ENCODE measurements around the gene AOPEP. TPM values are rescaled to one million over a fixed set of nuclear protein-coding genes. Genes with fewer than 3 reads are reported as not detected.
A peak's percentile ranks its signal among the peaks of the same experiment; 100 is the strongest.

AOPEP gene
- total and polyA plus RNA-seq, 2 of the 13 experiments (the other 11 are each of a cell fraction or from before 2014, with no cell fraction given), result 22.2 to 41.6 TPM

DNA sequence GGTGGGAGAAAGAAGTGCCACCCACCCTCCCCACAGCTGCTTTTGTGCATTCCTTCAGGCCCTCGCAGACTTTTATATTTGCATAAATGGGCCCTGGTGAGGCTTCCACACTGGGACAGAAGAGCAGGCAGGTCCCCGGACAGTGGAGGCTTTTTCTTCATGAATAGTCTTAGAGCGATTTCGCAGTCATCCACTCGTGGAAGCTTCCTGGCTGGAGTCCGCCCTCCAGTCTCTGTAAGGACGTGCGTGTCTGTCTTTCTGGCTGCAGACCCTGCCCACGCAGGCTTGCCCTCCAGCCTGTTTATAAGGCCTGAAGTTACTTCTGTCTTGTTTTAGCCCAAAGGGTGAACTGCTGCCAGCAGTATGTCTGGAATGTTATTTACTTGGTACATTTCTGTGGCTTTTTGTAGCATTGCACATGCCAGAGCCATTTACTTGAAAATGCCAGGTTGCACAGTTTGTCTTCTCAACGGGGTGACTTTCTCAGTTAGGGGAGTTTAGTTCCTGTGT, 195.7 kb downstream of the AOPEP start (continued):
- TF ChIP-seq MTERF4 (CRISPR knock-in tag; IDR thresholded peaks at IDR 0.05) (no peak), ZNF30 (CRISPR knock-in tag; IDR thresholded peaks at IDR 0.05) (no peak), MZF1 (CRISPR knock-in tag; IDR thresholded peaks at IDR 0.05; ENCODE audit: borderline replicate concordance) (no peak), SNAI1 (CRISPR knock-in tag; IDR thresholded peaks at IDR 0.05; ENCODE audit: borderline replicate concordance) (no peak), ZNF562 (CRISPR knock-in tag; IDR thresholded peaks at IDR 0.05; ENCODE audit: borderline replicate concordance) (no peak), ZNF558 (CRISPR knock-in tag; IDR thresholded peaks at IDR 0.05; ENCODE audit: borderline replicate concordance) (no peak), ZNF224 (CRISPR knock-in tag; IDR thresholded peaks at IDR 0.05) (no peak), ZSCAN22 (CRISPR knock-in tag; IDR thresholded peaks at IDR 0.05) (no peak), PAF1 (CRISPR knock-in tag; IDR thresholded peaks at IDR 0.05) (no peak), FUBP1 (CRISPR knock-in tag; IDR thresholded peaks at IDR 0.05; ENCODE audit: borderline replicate concordance) (no peak), ZNF678 (CRISPR knock-in tag; IDR thresholded peaks at IDR 0.05) (no peak), NFIB (CRISPR knock-in tag; IDR thresholded peaks at IDR 0.05; ENCODE audit: borderline replicate concordance) (no peak), KLF15 (CRISPR knock-in tag; IDR thresholded peaks at IDR 0.05; ENCODE audit: borderline replicate concordance) (no peak), ZNF468 (CRISPR knock-in tag; IDR thresholded peaks at IDR 0.05) (no peak), ATF7 (IDR thresholded peaks at IDR 0.05) (no peak), ATF7 (CRISPR knock-in tag; IDR thresholded peaks at IDR 0.05) (no peak), FOXM1 (CRISPR knock-in tag; IDR thresholded peaks at IDR 0.05) (no peak), JDP2 (CRISPR knock-in tag; IDR thresholded peaks at IDR 0.05; ENCODE audit: borderline replicate concordance) (no peak), ZNF563 (CRISPR knock-in tag; IDR thresholded peaks at IDR 0.05) (no peak), CEBPB (IDR thresholded peaks at IDR 0.05; ENCODE audit: borderline replicate concordance, low read depth, low read length) (peak; percentile 44), ZBTB7B (CRISPR knock-in tag; IDR thresholded peaks at IDR 0.05) (no peak)
- TF ChIP-seq, protein P1, sequence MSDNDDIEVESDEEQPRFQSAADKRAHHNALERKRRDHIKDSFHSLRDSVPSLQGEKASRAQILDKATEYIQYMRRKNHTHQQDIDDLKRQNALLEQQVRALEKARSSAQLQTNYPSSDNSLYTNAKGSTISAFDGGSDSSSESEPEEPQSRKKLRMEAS (IDR thresholded peaks at IDR 0.05), result no peak; the same call in 1 of the 2 replicates
- TF ChIP-seq, protein P2, sequence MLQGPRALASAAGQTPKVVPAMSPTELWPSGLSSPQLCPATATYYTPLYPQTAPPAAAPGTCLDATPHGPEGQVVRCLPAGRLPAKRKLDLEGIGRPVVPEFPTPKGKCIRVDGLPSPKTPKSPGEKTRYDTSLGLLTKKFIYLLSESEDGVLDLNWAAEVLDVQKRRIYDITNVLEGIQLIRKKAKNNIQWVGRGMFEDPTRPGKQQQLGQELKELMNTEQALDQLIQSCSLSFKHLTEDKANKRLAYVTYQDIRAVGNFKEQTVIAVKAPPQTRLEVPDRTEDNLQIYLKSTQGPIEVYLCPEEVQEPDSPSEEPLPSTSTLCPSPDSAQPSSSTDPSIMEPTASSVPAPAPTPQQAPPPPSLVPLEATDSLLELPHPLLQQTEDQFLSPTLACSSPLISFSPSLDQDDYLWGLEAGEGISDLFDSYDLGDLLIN (CRISPR knock-in tag; IDR thresholded peaks at IDR 0.05; ENCODE audit: borderline replicate concordance), result no peak
- TF ChIP-seq, protein P3, sequence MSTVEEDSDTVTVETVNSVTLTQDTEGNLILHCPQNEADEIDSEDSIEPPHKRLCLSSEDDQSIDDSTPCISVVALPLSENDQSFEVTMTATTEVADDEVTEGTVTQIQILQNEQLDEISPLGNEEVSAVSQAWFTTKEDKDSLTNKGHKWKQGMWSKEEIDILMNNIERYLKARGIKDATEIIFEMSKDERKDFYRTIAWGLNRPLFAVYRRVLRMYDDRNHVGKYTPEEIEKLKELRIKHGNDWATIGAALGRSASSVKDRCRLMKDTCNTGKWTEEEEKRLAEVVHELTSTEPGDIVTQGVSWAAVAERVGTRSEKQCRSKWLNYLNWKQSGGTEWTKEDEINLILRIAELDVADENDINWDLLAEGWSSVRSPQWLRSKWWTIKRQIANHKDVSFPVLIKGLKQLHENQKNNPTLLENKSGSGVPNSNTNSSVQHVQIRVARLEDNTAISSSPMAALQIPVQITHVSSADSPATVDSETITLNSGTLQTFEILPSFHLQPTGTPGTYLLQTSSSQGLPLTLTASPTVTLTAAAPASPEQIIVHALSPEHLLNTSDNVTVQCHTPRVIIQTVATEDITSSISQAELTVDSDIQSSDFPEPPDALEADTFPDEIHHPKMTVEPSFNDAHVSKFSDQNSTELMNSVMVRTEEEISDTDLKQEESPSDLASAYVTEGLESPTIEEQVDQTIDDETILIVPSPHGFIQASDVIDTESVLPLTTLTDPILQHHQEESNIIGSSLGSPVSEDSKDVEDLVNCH (CRISPR knock-in tag; IDR thresholded peaks at IDR 0.05), result no peak
- TF ChIP-seq, protein P4, sequence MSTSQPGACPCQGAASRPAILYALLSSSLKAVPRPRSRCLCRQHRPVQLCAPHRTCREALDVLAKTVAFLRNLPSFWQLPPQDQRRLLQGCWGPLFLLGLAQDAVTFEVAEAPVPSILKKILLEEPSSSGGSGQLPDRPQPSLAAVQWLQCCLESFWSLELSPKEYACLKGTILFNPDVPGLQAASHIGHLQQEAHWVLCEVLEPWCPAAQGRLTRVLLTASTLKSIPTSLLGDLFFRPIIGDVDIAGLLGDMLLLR (CRISPR knock-in tag; IDR thresholded peaks at IDR 0.05), result no peak
